Right ventricle myocardium superior (tissue), 1 donor: ENCODE data around the gene TTC12. TPM values are rescaled to one million over a fixed set of nuclear protein-coding genes. Genes with fewer than 3 reads are reported as not detected.

Source experiments
- ATAC-seq: fragments of 200-7000 bp; cut with Tn5 transposase; one replicate; pipeline ENCODE4 v1.9.1; 2020; ENCODE audit warnings: mild to moderate bottlenecking; ENCODE audit not compliant: poor library complexity
- DNase-seq: peaks from one replicate; pipeline ENCODE4 v3.0.0-alpha.2; 2020
- intact Hi-C: fragments of 100-400 bp; cut with DNase I; formaldehyde crosslinking; loops from one replicate; pipeline ENCODE4 v1.11.2; 2022
- total RNA-seq: library from RNA; stranded (reverse); fragmentation: NEBNext Ultra II Directional; extraction: Animal tissue kit (Norgen Biotek cat#: 25700); gene quantifications from one replicate; pipeline ENCODE4 v1.2.1, GENCODE V29; 2021
- donor health status: DM: no; HTN: yes; CAD: no; lungs with severe emphysema.

The TTC12 gene
- total RNA-seq, 1 donor from 2014 or later, result 4.3 TPM

GRCh38 chr11:113411536-113411935, 97.2 kb downstream of the TTC12 start:
- DNase-seq, result no peak
- no peak for ATAC-seq
- intact Hi-C loops, result no loop called here

GRCh38 chr11:113412675-113413074, 98.3 kb downstream of the TTC12 start:
- no peak for DNase-seq
- no peak for ATAC-seq
- intact Hi-C loops, result no loop called here

GRCh38 chr11:113415343-113415742, 101.0 kb downstream of the TTC12 start:
- intact Hi-C loops, result no loop called here
- no peak for ATAC-seq

More at GRCh38 chr11:113415343-113415742, 101.0 kb downstream of the TTC12 start:
- DNase-seq, result no peak

Other genes with a start within 250 kb of the TTC12 start
- not detected for gene ANKK1, start 73.2 kb downstream of the TTC12 start, total RNA-seq
- not detected for gene DRD2, start 160.8 kb downstream of the TTC12 start, total RNA-seq